ENCODE data around the gene SURF2. TPM values are rescaled to one million over a fixed set of nuclear protein-coding genes. Genes with fewer than 3 reads are reported as not detected.
A peak's percentile ranks its signal among the peaks of the same experiment; 100 is the strongest.

The SURF2 gene
- total and polyA plus RNA-seq, 9 of the 15 experiments (the other 6 are each of a cell fraction or from before 2014, with no cell fraction given) = 5.5 to 82.5 (median 21.3) TPM

DNA sequence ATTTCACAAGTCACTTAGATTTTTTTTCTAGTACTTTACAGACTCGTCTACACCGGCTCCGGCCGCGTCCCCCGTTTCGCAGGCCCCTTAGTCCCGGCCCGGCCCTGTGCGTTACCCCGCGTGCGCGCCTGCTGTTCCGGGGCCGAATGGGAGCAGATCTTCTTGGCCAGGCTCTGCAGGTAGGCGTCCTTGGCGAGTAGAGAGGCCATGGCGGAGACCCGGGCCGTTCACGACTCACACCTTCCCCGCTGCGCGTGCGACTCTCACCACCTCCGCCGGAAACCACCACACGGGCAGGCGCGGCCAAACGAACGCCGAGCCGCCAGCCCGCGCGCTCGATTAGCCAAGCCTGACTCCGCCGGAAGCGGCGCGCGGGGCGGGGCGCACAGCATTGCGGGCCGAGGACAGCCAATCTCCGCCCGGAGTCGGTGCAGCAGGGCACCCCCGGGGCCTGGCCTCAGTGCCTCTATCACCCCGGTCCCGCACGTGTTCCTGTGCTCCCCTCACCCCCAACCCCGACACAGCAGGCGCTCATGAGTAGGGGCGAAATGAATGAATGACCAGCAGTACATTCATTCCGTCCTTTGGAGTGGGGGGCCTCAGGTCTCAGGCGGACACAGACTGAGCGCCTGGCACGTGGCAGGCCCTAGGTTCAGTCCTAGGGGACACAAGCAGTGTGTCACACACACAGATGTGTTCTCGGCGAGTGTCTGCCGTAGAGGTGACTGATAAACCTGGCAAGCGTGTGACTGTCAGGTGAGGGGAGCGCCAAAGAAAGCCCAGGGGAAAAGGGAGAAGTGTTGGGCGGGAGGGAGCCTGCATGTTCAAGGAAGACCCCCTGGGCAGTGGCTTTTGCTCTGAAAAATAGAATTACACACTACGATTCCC lies 20.2 kb upstream of the SURF2 start, which contains the start of gene SURF6 (continued):
- TF ChIP-seq MGA (IDR thresholded peaks at IDR 0.05) (peak; percentile 93), HDAC2 (IDR thresholded peaks at IDR 0.05) (peak; percentile 36; the same call in 1 of the 2 replicates), PRDM10 (IDR thresholded peaks at IDR 0.05; ENCODE audit: partially characterized antibody) (peak; percentile 39), ETV6 (IDR thresholded peaks at IDR 0.05; ENCODE audit: borderline replicate concordance in 1 of 2, low read depth in 2 of 2, low read length in 1 of 2) (0 out of 4 replicates have a peak, but pooled peaks of 1 of the 2 experiments have one; percentile 15), ETV6 (CRISPR knock-in tag; IDR thresholded peaks at IDR 0.05; ENCODE audit: borderline replicate concordance) (no peak), CBX8 (IDR thresholded peaks at IDR 0.05; ENCODE audit: borderline replicate concordance, extremely low read depth, low read depth, low read length, poor library complexity, severe bottlenecking) (no peak), NBN (IDR thresholded peaks at IDR 0.05; ENCODE audit: low read depth) (no peak), POLR2AphosphoS5 (IDR thresholded peaks at IDR 0.05; ENCODE audit: control insufficient read depth, insufficient read depth, low read depth, low read length) (peak; percentile 73)
- TF ChIP-seq, protein P1, sequence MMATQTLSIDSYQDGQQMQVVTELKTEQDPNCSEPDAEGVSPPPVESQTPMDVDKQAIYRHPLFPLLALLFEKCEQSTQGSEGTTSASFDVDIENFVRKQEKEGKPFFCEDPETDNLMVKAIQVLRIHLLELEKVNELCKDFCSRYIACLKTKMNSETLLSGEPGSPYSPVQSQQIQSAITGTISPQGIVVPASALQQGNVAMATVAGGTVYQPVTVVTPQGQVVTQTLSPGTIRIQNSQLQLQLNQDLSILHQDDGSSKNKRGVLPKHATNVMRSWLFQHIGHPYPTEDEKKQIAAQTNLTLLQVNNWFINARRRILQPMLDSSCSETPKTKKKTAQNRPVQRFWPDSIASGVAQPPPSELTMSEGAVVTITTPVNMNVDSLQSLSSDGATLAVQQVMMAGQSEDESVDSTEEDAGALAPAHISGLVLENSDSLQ (IDR thresholded peaks at IDR 0.05) = no peak; the same call in 1 of the 2 replicates
